CD4-positive, alpha-beta T cell (primary cell): ENCODE measurements around the gene POLA1. TPM values are rescaled to one million over a fixed set of nuclear protein-coding genes. Genes with fewer than 3 reads are reported as not detected.

Experiments
- ATAC-seq: fragments of 200-7000 bp; cut with Tn5 transposase; one replicate; pipeline ENCODE4 v1.10.0; 2022; ENCODE audit warnings: mild to moderate bottlenecking; ENCODE audit not compliant: poor library complexity
- CTCF ChIA-PET: fragments of 350-600 bp; sonication (Branson Sonifier 250); formaldehyde crosslinking; loops from one replicate; lab custom pipeline; 2021; ENCODE audit warnings: antibody characterized with exemption, inconsistent platforms; lab: Charles Lee
- POLR2A ChIA-PET: fragments of 350-600 bp; sonication (Branson Sonifier 250); formaldehyde crosslinking; loops from one replicate; lab custom pipeline; 2021; ENCODE audit warnings: antibody characterized with exemption, inconsistent platforms; lab: Charles Lee
- DNase-seq, 14 experiments: peaks; one replicate each; pipeline ENCODE4 v3.0.0-alpha.2; 2013 to 2020; ENCODE audit warnings: mixed read lengths in 2 of 14
- H3K27ac ChIP-seq, 2 donors: one replicate each; pipeline versions ENCODE4 v1.5.1 to v1.7.0; 2013; ENCODE audit warnings: low read length in 2 of 2, low read depth in 1 of 2, mild to moderate bottlenecking in 1 of 2
- H3K27me3 ChIP-seq, 2 experiments: 1 replicate in 1 of 2; 2 replicates in 1 of 2; pipeline versions ENCODE4 v1.6.1 to v1.7.0; 2013; ENCODE audit warnings: low read length in 2 of 2, control low read depth in 1 of 2, mild to moderate bottlenecking in 1 of 2, moderate library complexity in 1 of 2; ENCODE audit not compliant: insufficient read depth in 2 of 2, control insufficient read depth in 1 of 2
- H3K36me3 ChIP-seq: one replicate; pipeline ENCODE4 v1.6.1; 2013; ENCODE audit warnings: low read length, control low read depth; ENCODE audit not compliant: insufficient read depth
- H3K4me1 ChIP-seq: one replicate; pipeline ENCODE4 v1.6.1; 2013; ENCODE audit warnings: low read length, control low read depth; ENCODE audit not compliant: insufficient read depth
- H3K4me3 ChIP-seq: one replicate; pipeline ENCODE4 v1.5.1; 2013; ENCODE audit warnings: mild to moderate bottlenecking, low read length, moderate library complexity
- H3K9me3 ChIP-seq, 2 experiments: 1 replicate in 1 of 2; 2 replicates in 1 of 2; pipeline versions ENCODE4 v1.6.1 to v1.7.0; 2013; ENCODE audit warnings: low read length in 2 of 2, mild to moderate bottlenecking in 2 of 2, control low read depth in 1 of 2, moderate library complexity in 1 of 2; ENCODE audit not compliant: control insufficient read depth in 1 of 2, insufficient read depth in 1 of 2
- H3K27ac Mint-ChIP-seq: one replicate; pipeline ENCODE4 v1.8.0; 2020; ENCODE audit warnings: mixed read lengths
- H3K27me3 Mint-ChIP-seq: one replicate; pipeline ENCODE4 v1.8.0; 2021; ENCODE audit warnings: mixed read lengths
- H3K36me3 Mint-ChIP-seq: one replicate; pipeline ENCODE4 v1.8.0; 2021; ENCODE audit warnings: low read depth, mixed read lengths
- H3K4me1 Mint-ChIP-seq: one replicate; pipeline ENCODE4 v1.8.0; 2021; ENCODE audit warnings: low read depth, mixed read lengths
- H3K4me3 Mint-ChIP-seq: one replicate; pipeline ENCODE4 v1.8.0; 2020; ENCODE audit warnings: mild to moderate bottlenecking, mixed read lengths
- H3K9me3 Mint-ChIP-seq: one replicate; pipeline ENCODE4 v1.8.0; 2020; ENCODE audit warnings: mixed read lengths
- intact Hi-C, 2 experiments: fragments of 100-400 bp; cut with DNase I in 1 of 2; cut with micrococcal nuclease in 1 of 2; formaldehyde crosslinking; loops; one replicate each; pipeline versions ENCODE4 v1.15.1 to v1.9.0; 2023 to 2025; cut with DNase I, micrococcal nuclease
- total RNA-seq, 174 experiments: library from RNA in 2 of 174; stranded (reverse) in 2 of 174; gene quantifications; one replicate each; pipeline ENCODE4 v1.2.3 and lab custom pipeline; 2021 to 2026
- TF ChIP-seq, protein P1 (sequence below): fragments of 200-600 bp; IDR thresholded peaks from one replicate; pipeline ENCODE4 v1.8.0; 2022; ENCODE audit warnings: antibody characterized with exemption, mild to moderate bottlenecking

POLA1 gene
- total RNA-seq, 2 experiments from 2014 or later, result 4.7 TPM

DNA sequence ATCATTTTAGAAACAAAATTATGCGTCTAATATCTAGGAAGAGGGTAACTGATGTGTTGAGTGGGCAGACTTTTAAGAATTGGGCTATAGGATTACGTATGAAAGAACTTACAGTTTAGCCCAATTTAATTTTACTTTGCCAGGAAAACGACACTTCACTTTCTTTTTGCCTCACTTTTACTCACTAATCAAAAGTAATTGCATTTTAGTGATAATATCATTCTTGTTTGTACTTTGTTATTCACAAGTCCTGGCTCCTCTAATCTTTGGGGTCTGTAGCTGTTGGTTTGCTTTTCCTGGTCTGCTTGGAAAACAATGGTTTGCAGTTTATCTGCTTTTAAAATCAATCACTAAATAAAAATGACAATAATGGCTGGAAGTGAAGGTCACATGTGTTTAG lies 325.0 kb downstream of the POLA1 start:
- no peak overlapping the region for H3K27ac ChIP-seq
- H3K4me3 ChIP-seq, result no peak overlapping the region
- CTCF ChIA-PET, result no interaction called here
- Mint-ChIP-seq H3K27ac (no peak overlapping the region), H3K4me1 (peaks cover 37% of the 10 kb centered on the region), H3K9me3 (no peaks in the 10 kb centered on the region), H3K36me3 (no peaks in the 10 kb centered on the region), H3K27me3 (peaks cover 66% of the 10 kb centered on the region), H3K4me3 (no peak overlapping the region)
- POLR2A ChIA-PET, result no interaction called here
- no peaks in the 10 kb centered on the region for H3K36me3 ChIP-seq
- no peak for ATAC-seq
- peaks cover 52% of the 10 kb centered on the region for H3K4me1 ChIP-seq
- peaks cover 67 to 88% of the 10 kb centered on the region in 2 experiments for H3K27me3 ChIP-seq
- TF ChIP-seq, protein P1, sequence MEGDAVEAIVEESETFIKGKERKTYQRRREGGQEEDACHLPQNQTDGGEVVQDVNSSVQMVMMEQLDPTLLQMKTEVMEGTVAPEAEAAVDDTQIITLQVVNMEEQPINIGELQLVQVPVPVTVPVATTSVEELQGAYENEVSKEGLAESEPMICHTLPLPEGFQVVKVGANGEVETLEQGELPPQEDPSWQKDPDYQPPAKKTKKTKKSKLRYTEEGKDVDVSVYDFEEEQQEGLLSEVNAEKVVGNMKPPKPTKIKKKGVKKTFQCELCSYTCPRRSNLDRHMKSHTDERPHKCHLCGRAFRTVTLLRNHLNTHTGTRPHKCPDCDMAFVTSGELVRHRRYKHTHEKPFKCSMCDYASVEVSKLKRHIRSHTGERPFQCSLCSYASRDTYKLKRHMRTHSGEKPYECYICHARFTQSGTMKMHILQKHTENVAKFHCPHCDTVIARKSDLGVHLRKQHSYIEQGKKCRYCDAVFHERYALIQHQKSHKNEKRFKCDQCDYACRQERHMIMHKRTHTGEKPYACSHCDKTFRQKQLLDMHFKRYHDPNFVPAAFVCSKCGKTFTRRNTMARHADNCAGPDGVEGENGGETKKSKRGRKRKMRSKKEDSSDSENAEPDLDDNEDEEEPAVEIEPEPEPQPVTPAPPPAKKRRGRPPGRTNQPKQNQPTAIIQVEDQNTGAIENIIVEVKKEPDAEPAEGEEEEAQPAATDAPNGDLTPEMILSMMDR, result no peak
- peaks cover 0 to 27% of the 10 kb centered on the region in 2 experiments for H3K9me3 ChIP-seq
- intact Hi-C loops, result no loop called here
- DNase-seq, result no peak

DNA sequence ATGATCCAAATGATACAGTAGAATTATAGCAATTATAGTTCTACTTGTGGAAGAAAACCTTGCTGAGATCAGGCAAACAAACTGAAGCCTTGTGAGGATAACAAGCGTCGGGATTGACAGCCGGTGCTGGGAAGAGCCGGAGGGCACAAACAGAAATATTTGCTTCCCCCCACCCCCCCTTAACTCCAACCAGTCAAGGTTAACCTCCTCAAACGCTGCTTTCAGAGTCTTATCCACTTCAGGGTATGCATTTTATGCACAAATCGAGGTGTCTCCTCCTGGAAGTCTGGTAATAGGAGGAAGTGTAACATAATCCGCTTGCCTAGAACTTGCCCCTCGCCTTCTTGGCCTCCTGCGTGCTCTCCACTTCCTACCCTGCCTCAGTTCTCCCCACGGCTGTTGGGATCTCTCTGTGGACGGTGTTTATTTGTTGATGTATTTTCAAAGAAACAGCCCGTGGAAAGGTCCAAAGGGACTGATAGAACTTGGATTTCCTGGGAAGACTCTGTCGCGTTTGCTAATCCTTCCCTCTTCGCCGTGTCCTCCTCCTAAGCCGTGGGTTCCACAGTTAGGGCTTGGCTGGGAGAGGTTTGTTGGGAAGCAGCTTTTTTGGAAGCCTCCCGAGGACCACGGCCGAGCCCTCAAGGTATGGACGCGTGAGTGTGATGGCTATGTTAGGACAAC lies 326.1 kb downstream of the POLA1 start:
- peaks cover 42% of the 10 kb centered on the region for H3K4me1 Mint-ChIP-seq
- DNase-seq, result no peak
- intact Hi-C loops, result no loop called here
- H3K27me3 Mint-ChIP-seq, result peaks cover 77% of the 10 kb centered on the region
- no peaks in the 10 kb centered on the region for H3K9me3 Mint-ChIP-seq
- ChIA-PET POLR2A (no interaction called here), CTCF (no interaction called here)
- Histone ChIP-seq H3K4me3 (no peak overlapping the region), H3K27ac (no peak overlapping the region), H3K27me3 (peaks cover 67 to 87% of the 10 kb centered on the region in 2 experiments), H3K36me3 (no peaks in the 10 kb centered on the region), H3K9me3 (peaks cover 0 to 27% of the 10 kb centered on the region in 2 experiments), H3K4me1 (peaks cover 49% of the 10 kb centered on the region)
- no peaks in the 10 kb centered on the region for H3K36me3 Mint-ChIP-seq
- no peak overlapping the region for H3K4me3 Mint-ChIP-seq
- H3K27ac Mint-ChIP-seq, result no peak overlapping the region
- ATAC-seq, result no peak
- TF ChIP-seq, protein P1, result no peak

DNA sequence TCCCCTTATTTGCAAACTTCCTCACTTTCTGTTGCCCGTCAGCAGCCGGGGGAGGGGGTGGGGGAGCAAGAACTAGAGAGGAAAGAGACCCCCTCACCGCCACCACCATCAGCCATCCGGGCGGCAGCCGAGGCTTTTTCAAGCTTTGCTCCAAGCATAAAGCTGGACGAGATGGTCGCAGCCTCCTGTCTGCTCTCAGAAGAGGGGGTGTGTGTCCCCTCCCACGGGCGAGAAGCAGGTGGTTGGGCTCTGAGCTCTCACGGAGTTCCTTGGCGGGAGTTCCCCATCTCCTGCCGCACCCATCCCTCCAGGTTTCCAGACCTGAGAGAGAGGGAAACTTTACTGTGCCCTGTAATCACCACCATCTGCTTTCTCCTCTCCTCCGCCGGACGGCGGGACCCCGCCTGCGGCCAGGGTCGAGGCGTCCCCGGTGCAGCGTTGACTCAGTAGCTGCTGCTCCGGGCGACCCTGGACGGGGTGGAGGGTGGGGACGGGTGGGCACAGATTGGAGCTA lies 326.7 kb downstream of the POLA1 start:
- intact Hi-C loops, result no loop called here
- TF ChIP-seq, protein P1, result no peak
- peaks cover 76% of the 10 kb centered on the region for H3K27me3 Mint-ChIP-seq
- no peak overlapping the region for H3K27ac ChIP-seq
- no peak overlapping the region for H3K27ac Mint-ChIP-seq
- peaks cover 0 to 24% of the 10 kb centered on the region in 2 experiments for H3K9me3 ChIP-seq
- no peak overlapping the region for H3K4me3 Mint-ChIP-seq
- peaks cover 65 to 84% of the 10 kb centered on the region in 2 experiments for H3K27me3 ChIP-seq
- peaks cover 46% of the 10 kb centered on the region for H3K4me1 ChIP-seq
- H3K36me3 Mint-ChIP-seq, result no peaks in the 10 kb centered on the region
- ChIA-PET CTCF (no interaction called here), POLR2A (no interaction called here)
- no peaks in the 10 kb centered on the region for H3K9me3 Mint-ChIP-seq
- H3K36me3 ChIP-seq, result no peaks in the 10 kb centered on the region
- no peak overlapping the region for H3K4me3 ChIP-seq
- no peak for DNase-seq
- ATAC-seq, result no peak
- peaks cover 42% of the 10 kb centered on the region for H3K4me1 Mint-ChIP-seq
